RWPE1 (cell line): ENCODE results near the gene PPA1.
"Not testable (repeated sequence)": the region's sequence is repeated elsewhere in the genome, so short reads cannot be mapped to it uniquely, and the experiment has no call there.

Source experiments
- CTCF ChIA-PET: fragments of 350-600 bp; sonication (Branson Sonifier 250); formaldehyde crosslinking; extraction: SDS; loops from one replicate; lab custom pipeline; 2021; lab: Yijun Ruan, JAX
- POLR2A ChIA-PET: fragments of 400-600 bp; formaldehyde crosslinking; extraction: SDS; loops from one replicate; lab custom pipeline; 2020; ENCODE audit warnings: antibody characterized with exemption; ENCODE audit not compliant: low non-redundant PET; lab: Yijun Ruan, JAX
- DNase-seq: peaks from one replicate; pipeline ENCODE4 v3.0.0; 2012; ENCODE audit warnings: low spot score
- H3K27ac ChIP-seq: fragments of 450-650 bp; 2 replicates; pipeline ENCODE4 v1.5.1; 2017
- CTCF ChIP-seq: fragments of 450-650 bp; conservative IDR thresholded peaks from 2 replicates; pipeline ENCODE4 v1.5.1; 2017; ENCODE audit warnings: low read depth, mild to moderate bottlenecking

The PPA1 gene

DNA sequence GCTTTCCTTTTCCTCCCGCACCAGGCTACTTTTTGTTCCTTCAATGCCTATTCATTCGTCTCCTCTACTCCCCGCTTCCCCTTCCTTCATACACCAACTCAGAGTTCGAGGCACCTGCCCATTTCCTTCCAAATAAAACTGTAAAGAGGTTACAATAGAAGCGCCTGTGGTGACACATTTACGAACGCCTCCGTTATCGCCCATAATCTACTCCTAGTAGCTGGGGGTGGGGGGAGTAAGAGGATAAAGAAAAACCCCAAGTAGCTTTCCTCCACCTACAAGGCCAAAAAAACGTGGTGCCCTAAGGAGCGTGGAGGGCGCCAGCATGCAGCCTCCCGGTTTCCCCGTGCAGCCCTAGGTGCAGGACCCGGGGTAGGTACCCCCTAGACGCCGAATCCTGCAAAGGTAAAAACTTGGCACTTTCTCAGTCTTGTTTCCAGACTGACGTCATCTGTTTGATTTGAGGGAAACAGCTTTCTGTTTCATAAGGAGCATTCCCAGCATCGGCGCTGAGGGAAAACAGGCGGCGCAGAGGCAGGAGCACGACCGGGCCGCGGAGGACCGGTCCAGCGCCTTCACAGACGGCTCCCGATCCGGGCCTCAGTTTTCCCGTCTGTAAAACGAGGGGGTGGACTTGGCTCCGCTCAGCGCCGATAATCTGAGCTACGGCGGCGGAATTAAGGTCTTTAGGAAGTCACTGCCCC, 922 bp downstream of the PPA1 start:
- POLR2A ChIA-PET = interaction anchor here (0.5 to 1.4 kb wide), 3 partner anchors 10 to 1690 kb away, joined by 4 to 8 read pairs (median 7); no protein-coding TSS in a partner anchor
- peak overlapping the region; percentile 78 for H3K27ac ChIP-seq
- no peak for TF ChIP-seq CTCF
- CTCF ChIA-PET = interaction anchor here (0.5 to 2.8 kb wide), 8 partner anchors 41 to 595 kb away, joined by 3 to 12 read pairs (median 4); no protein-coding TSS in a partner anchor
- peak; percentile 66 for DNase-seq

DNA sequence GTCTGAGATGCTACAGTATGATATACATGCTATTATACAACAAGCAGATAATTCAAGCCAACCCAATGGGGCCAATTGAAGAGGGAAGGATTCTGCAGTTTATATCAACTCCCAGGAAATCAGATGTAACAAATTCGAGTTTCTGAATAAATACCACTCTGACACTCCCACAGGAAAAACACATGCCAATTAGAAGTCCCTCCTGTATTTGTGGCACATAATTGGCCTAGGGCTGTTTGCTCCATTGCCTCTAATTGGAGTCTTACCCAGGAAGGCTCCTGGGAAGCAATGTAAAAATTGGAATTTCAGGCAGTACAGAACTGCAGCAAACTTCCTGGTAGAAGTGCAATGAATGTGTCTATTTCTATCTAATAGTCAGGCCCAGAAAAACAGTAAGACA, 4.7 kb downstream of the PPA1 start:
- H3K27ac ChIP-seq = no peak overlapping the region
- DNase-seq = no peak
- ChIA-PET POLR2A (no interaction called here), CTCF (interaction anchor here (0.7 to 1.6 kb wide), 2 partner anchors 113 to 136 kb away, joined by 3 to 4 read pairs; no protein-coding TSS in a partner anchor)
- no peak for TF ChIP-seq CTCF

GRCh38 chr10:70227548-70228320, 5.5 kb downstream of the PPA1 start:
- peak overlapping the region; percentile 35; the same call in 1 of the 2 replicates for H3K27ac ChIP-seq
- CTCF ChIA-PET = no interaction called here
- no peak for TF ChIP-seq CTCF
- POLR2A ChIA-PET = no interaction called here
- DNase-seq = no peak

- no peak overlapping the region for H3K27ac ChIP-seq
- no peak for TF ChIP-seq CTCF
- ChIA-PET POLR2A (no interaction called here), CTCF (interaction anchor here (0.5 to 5.3 kb wide), 2 partner anchors 77 to 142 kb away, joined by 3 to 84 read pairs; partner anchors contain the start of gene TYSND1)
- DNase-seq = no peak
Observed at GRCh38 chr10:70223728-70224127, 9.5 kb downstream of the PPA1 start.

DNA sequence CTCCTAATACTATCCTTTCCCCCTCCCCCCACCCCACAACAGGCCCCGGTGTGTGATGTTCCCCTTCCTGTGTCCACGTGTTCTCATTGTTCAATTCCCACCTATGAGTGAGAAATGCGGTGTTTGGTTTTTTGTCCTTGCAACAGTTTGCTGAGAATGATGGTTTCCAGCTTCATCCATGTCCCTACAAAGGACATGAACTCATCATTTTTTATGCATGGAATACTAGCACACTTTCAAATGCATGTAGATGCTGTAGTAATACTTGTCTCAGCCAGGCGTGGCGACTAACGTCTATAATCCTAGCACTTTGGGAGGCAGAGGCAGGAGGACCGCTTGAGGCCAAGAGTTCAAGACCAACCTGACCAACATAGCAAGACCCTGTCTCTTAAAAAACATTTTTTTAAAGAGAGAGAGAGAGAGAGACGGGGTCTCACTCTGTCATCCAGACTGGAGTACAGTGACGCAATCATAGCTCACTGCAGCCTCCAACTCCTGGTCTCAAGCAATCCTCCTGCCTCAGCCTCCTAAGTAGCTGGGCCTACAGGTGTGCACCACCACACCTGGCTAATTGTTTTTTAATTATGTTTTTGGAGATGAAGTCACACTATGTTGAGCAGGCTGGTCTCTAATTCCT, 10.3 kb downstream of the PPA1 start:
- peak overlapping the region; percentile 47 for H3K27ac ChIP-seq
- POLR2A ChIA-PET = interaction anchor here (1.2 to 1.5 kb wide), 2 partner anchors 9 to 164 kb away, joined by 5 to 7 read pairs; no protein-coding TSS in a partner anchor
- CTCF ChIA-PET = interaction anchor here (2.0 to 5.3 kb wide), 3 partner anchors 45 to 165 kb away, joined by 10 to 84 read pairs (median 27); no protein-coding TSS in a partner anchor
- not testable (repeated sequence) for DNase-seq

DNA sequence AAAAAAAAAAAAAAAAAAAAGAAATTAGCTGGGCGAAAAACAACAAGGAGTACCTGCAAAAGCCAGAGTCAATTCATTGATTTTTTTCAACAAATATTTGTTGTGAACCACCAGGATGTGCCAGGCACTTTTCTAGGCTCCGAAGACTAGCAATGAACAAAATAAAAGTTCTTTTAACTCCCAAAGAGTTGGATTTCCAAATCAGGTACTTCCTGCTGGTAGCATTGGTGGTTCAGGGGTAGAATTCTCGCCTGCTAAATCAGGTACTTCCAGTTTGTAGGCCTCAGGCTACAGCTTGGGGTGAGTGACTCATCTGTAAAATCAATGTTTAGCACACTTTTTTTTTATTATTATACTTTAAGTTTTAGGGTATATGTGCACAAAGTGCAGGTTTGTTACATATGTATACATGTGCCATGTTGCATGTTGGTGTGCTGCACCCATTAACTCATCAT, 10.9 kb downstream of the PPA1 start:
- peak overlapping the region; percentile 72 for H3K27ac ChIP-seq
- DNase-seq = peak; percentile 85
- no peak for TF ChIP-seq CTCF

More for the DNA sequence above, 10.9 kb downstream of the PPA1 start:
- ChIA-PET CTCF (interaction anchor here (0.7 to 5.3 kb wide), 5 partner anchors 35 to 165 kb away, joined by 3 to 84 read pairs (median 10); no protein-coding TSS in a partner anchor), POLR2A (interaction anchor here (1.2 to 1.5 kb wide), 2 partner anchors 9 to 165 kb away, joined by 5 to 7 read pairs; no protein-coding TSS in a partner anchor)
